ENCODE measurements around the gene TRIM67. TPM values are rescaled to one million over a fixed set of nuclear protein-coding genes. Genes with fewer than 3 reads are reported as not detected.

TRIM67 gene
- total and polyA plus RNA-seq, 8 donors: 0.03 to 0.18 (median 0.15) TPM; not detected in 5

DNA sequence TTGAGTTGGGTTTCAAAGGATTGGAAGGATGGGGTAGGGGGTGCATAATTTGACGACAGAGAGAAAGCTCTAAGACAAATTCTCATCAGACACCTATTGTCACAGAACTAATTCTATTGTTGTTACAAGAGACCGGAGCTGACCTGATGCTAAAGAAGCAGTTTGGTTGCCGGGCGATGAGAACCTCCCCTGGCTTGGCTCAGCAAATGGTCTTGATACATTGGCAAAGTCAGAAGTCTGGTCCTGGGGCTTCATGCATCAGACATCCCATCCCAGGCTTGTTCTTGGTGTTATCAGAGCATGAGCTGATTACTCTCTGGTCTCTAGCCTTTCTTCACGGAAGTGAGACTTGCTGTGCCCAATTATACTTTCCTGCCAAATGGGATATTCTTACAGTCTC lies 15.4 kb downstream of the TRIM67 start:
- no peak for DNase-seq
- intact Hi-C loops (cut with DNase I; ENCODE audit: low total_unique reads): no loop called here
- TF ChIP-seq, protein P1, sequence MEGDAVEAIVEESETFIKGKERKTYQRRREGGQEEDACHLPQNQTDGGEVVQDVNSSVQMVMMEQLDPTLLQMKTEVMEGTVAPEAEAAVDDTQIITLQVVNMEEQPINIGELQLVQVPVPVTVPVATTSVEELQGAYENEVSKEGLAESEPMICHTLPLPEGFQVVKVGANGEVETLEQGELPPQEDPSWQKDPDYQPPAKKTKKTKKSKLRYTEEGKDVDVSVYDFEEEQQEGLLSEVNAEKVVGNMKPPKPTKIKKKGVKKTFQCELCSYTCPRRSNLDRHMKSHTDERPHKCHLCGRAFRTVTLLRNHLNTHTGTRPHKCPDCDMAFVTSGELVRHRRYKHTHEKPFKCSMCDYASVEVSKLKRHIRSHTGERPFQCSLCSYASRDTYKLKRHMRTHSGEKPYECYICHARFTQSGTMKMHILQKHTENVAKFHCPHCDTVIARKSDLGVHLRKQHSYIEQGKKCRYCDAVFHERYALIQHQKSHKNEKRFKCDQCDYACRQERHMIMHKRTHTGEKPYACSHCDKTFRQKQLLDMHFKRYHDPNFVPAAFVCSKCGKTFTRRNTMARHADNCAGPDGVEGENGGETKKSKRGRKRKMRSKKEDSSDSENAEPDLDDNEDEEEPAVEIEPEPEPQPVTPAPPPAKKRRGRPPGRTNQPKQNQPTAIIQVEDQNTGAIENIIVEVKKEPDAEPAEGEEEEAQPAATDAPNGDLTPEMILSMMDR (IDR thresholded peaks at IDR 0.05): no peak
- TF ChIP-seq EP300 (IDR thresholded peaks at IDR 0.05) (no peak), POLR2A (IDR thresholded peaks at IDR 0.05) (no peak)
- Histone ChIP-seq H3K27me3 (peaks cover 0 to 51% (median under 1%) of the 10 kb centered on the region in 3 donors), H3K36me3 (no peaks in the 10 kb centered on the region), H3K4me1 (no peaks in the 10 kb centered on the region), H3K9me3 (peaks cover 0 to 6% (median 3%) of the 10 kb centered on the region in 4 donors), H3K27ac (no peak overlapping the region), H3K4me3 (no peak overlapping the region)
- 40 to 58% (median 50%) methylated on average over 5 of the region's 5 CpGs for WGBS, 5 donors

GRCh38 chr1:231177936-231178335 lies 16.1 kb downstream of the TRIM67 start:
- Histone ChIP-seq H3K36me3 (no peaks in the 10 kb centered on the region), H3K4me3 (no peak overlapping the region), H3K9me3 (peaks cover 0 to 6% (median 3%) of the 10 kb centered on the region in 4 donors), H3K27ac (no peak overlapping the region), H3K4me1 (no peaks in the 10 kb centered on the region), H3K27me3 (peaks cover 0 to 58% (median 8%) of the 10 kb centered on the region in 3 donors)
- WGBS, 5 donors: 62 to 88% (median 79%) methylated on average over 1 of the region's 1 CpG
- TF ChIP-seq EP300 (IDR thresholded peaks at IDR 0.05) (no peak), POLR2AphosphoS5 (IDR thresholded peaks at IDR 0.05) (no peak), POLR2A (IDR thresholded peaks at IDR 0.05) (no peak)
- TF ChIP-seq, protein P1 (IDR thresholded peaks at IDR 0.05): no peak
- intact Hi-C loops (cut with DNase I; ENCODE audit: low total_unique reads): no loop called here
- DNase-seq: no peak

GRCh38 chr1:231178970-231179369 lies 17.1 kb downstream of the TRIM67 start:
- Histone ChIP-seq H3K4me3 (no peak overlapping the region), H3K36me3 (no peaks in the 10 kb centered on the region), H3K4me1 (no peaks in the 10 kb centered on the region), H3K9me3 (peaks cover 0 to 6% (median 3%) of the 10 kb centered on the region in 4 donors), H3K27ac (no peak overlapping the region), H3K27me3 (peaks cover 0 to 66% (median 11%) of the 10 kb centered on the region in 3 donors)
- WGBS, 5 donors: 93 to 100% (median 96%) methylated on average over 2 of the region's 2 CpGs
- no peak for DNase-seq
- intact Hi-C loops (cut with DNase I; ENCODE audit: low total_unique reads): no loop called here
- TF ChIP-seq, protein P1 (IDR thresholded peaks at IDR 0.05): no peak
- TF ChIP-seq EP300 (IDR thresholded peaks at IDR 0.05): no peak
- no peak for TF ChIP-seq POLR2A (IDR thresholded peaks at IDR 0.05)
- TF ChIP-seq POLR2AphosphoS5 (IDR thresholded peaks at IDR 0.05): no peak

DNA sequence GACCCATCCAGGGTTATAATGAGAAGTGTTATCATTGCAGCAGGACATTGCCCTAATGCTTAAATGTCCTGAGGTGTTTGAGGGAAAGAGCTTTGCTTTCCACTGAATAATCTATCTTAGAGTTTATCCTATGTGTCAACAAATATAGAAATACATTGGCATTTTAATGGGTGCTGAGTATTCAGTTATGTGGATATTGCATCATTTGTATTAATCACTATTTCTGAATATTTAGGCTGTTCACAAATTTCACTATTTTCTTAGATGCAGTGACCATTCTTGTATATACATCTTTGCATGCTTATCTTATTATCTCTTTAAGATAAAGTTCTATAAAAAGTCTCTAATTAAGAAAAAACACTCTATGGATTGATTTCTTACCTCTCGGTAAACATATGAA lies 18.2 kb downstream of the TRIM67 start:
- no peak overlapping the region for H3K27ac ChIP-seq
- peaks cover 0 to 6% (median 3%) of the 10 kb centered on the region in 4 donors for H3K9me3 ChIP-seq
- intact Hi-C loops (cut with DNase I; ENCODE audit: low total_unique reads): no loop called here
- no peaks in the 10 kb centered on the region for H3K4me1 ChIP-seq
- H3K36me3 ChIP-seq: no peaks in the 10 kb centered on the region
- no peak overlapping the region for H3K4me3 ChIP-seq
- DNase-seq: no peak
- WGBS, 5 donors: 97 to 100% (median 98%) methylated on average over 1 of the region's 1 CpG
- no peak for TF ChIP-seq POLR2AphosphoS5 (IDR thresholded peaks at IDR 0.05)
- no peak for TF ChIP-seq EP300 (IDR thresholded peaks at IDR 0.05)
- TF ChIP-seq, protein P1 (IDR thresholded peaks at IDR 0.05): no peak
- no peak for TF ChIP-seq POLR2A (IDR thresholded peaks at IDR 0.05)
- peaks cover 0 to 69% (median 11%) of the 10 kb centered on the region in 3 donors for H3K27me3 ChIP-seq

Measured in stomach (tissue), 9 donors.